Sciatic nerve (tissue), 2 donors: ENCODE measurements around the gene ATP8B3. TPM values are rescaled to one million over a fixed set of nuclear protein-coding genes. Genes with fewer than 3 reads are reported as not detected.

ENCODE experiments used
- ATAC-seq: fragments of 200-7000 bp; cut with Tn5 transposase; one replicate; pipeline ENCODE4 v1.9.1; 2020; ENCODE audit warnings: mild to moderate bottlenecking, moderate library complexity
- DNase-seq: peaks from one replicate; pipeline ENCODE4 v3.0.0-alpha.2; 2020; ENCODE audit warnings: low spot score
- intact Hi-C: fragments of 100-400 bp; cut with DNase I; formaldehyde crosslinking; loops from one replicate; pipeline ENCODE4 v1.14.2; 2022
- total RNA-seq: library from RNA; stranded (reverse); fragmentation: NEBNext Ultra II Directional; extraction: Animal tissue kit (Norgen Biotek cat#: 25700); gene quantifications from one replicate; pipeline ENCODE4 v1.2.1, GENCODE V29; 2021
- donor health status: DM: no; HTN: no; CAD: no.
- donor health status: DM: no; HTN: no; CAD: no.

Gene ATP8B3
- total RNA-seq, 1 donor from 2014 or later, result 2.3 TPM

- no peak for ATAC-seq
- intact Hi-C loops, result no loop called here
- DNase-seq, result no peak
Measured at GRCh38 chr19:1839658-1840540, 27.8 kb upstream of the ATP8B3 start.

- DNase-seq, result no peak
- intact Hi-C loops, result no loop called here
- peak; percentile 19 for ATAC-seq
Measured at GRCh38 chr19:1837625-1838105, 25.6 kb upstream of the ATP8B3 start.

- intact Hi-C loops, result no loop called here
- no peak for DNase-seq
- ATAC-seq, result no peak
Measured at GRCh38 chr19:1837222-1837565, 25.1 kb upstream of the ATP8B3 start.

GRCh38 chr19:1836458-1837221, 24.6 kb upstream of the ATP8B3 start:
- ATAC-seq (no peak), DNase-seq (no peak)
- intact Hi-C loops, result no loop called here

- intact Hi-C loops, result no loop called here
- no peak for ATAC-seq
- no peak for DNase-seq
Measured at GRCh38 chr19:1833540-1833939, 21.5 kb upstream of the ATP8B3 start.

GRCh38 chr19:1832046-1832663, 20.1 kb upstream of the ATP8B3 start:
- DNase-seq, result no peak
- intact Hi-C loops, result no loop called here
- no peak for ATAC-seq

- intact Hi-C loops, result no loop called here
- DNase-seq (no peak), ATAC-seq (no peak)
Measured at GRCh38 chr19:1830978-1831377, 18.9 kb upstream of the ATP8B3 start.

- ATAC-seq (no peak), DNase-seq (no peak)
- intact Hi-C loops, result no loop called here
Measured at GRCh38 chr19:1830568-1830967, 18.5 kb upstream of the ATP8B3 start.

GRCh38 chr19:1829958-1830357, 17.9 kb upstream of the ATP8B3 start:
- no peak for DNase-seq
- no peak for ATAC-seq
- intact Hi-C loops, result no loop called here

GRCh38 chr19:1828279-1829238, 16.5 kb upstream of the ATP8B3 start:
- no peak for DNase-seq
- intact Hi-C loops, result no loop called here
- no peak for ATAC-seq

- no peak for ATAC-seq
- no peak for DNase-seq
- intact Hi-C loops, result no loop called here
Measured at GRCh38 chr19:1827566-1828278, 15.6 kb upstream of the ATP8B3 start.

GRCh38 chr19:1826557-1827521, 14.8 kb upstream of the ATP8B3 start:
- DNase-seq (no peak), ATAC-seq (peak; percentile 21)
- intact Hi-C loops, result no loop called here

- intact Hi-C loops, result no loop called here
- ATAC-seq, result peak; percentile 90
- peak; percentile 89 for DNase-seq
Measured at GRCh38 chr19:1825909-1826556, 14.0 kb upstream of the ATP8B3 start.

GRCh38 chr19:1824252-1824622, 12.2 kb upstream of the ATP8B3 start:
- intact Hi-C loops, result no loop called here
- no peak for ATAC-seq
- DNase-seq, result no peak

- ATAC-seq (no peak), DNase-seq (no peak)
- intact Hi-C loops, result no loop called here
Measured at GRCh38 chr19:1823539-1824251, 11.6 kb upstream of the ATP8B3 start.

GRCh38 chr19:1823020-1823419, 10.9 kb upstream of the ATP8B3 start:
- DNase-seq, result no peak
- intact Hi-C loops, result no loop called here
- no peak for ATAC-seq
